GM23338 (cell line): ENCODE measurements around the gene TMEM140. TPM values are rescaled to one million over a fixed set of nuclear protein-coding genes. Genes with fewer than 3 reads are reported as not detected.

Experiments used
- ATAC-seq: fragments of 200-7000 bp; cut with Tn5 transposase; 3 replicates; pipeline ENCODE4 v1.9.1; 2020
- DNase-seq: peaks from one replicate; pipeline ENCODE4 v3.0.0-alpha.2; 2015; ENCODE audit warnings: low spot score
- H2AFZ ChIP-seq: fragments of 200-600 bp; sonication (generic); 2 replicates; pipeline ENCODE4 v1.8.0; 2016; ENCODE audit warnings: antibody characterized with exemption, mild to moderate bottlenecking, moderate library complexity
- H3F3A ChIP-seq: fragments of 200-600 bp; sonication (generic); replicated peaks from 2 replicates; pipeline ENCODE4 v1.8.0; 2017; ENCODE audit warnings: antibody characterized with exemption, mixed run types, low read depth
- H3K27ac ChIP-seq: fragments of 200-600 bp; sonication (generic); 2 replicates; pipeline ENCODE4 v1.6.1; 2016; ENCODE audit warnings: low read depth
- H3K27me3 ChIP-seq: fragments of 200-600 bp; sonication (generic); 2 replicates; pipeline ENCODE4 v1.8.0; 2016; ENCODE audit warnings: mild to moderate bottlenecking, mixed run types, moderate library complexity; ENCODE audit not compliant: insufficient read depth
- H3K36me3 ChIP-seq: fragments of 200-600 bp; sonication (generic); 2 replicates; pipeline ENCODE4 v1.8.0; 2016; ENCODE audit warnings: mild to moderate bottlenecking; ENCODE audit not compliant: insufficient read depth
- H3K4me1 ChIP-seq: fragments of 200-600 bp; sonication (generic); 2 replicates; pipeline ENCODE4 v1.8.0; 2016; ENCODE audit warnings: mild to moderate bottlenecking, moderate library complexity; ENCODE audit not compliant: insufficient read depth
- H3K4me2 ChIP-seq: fragments of 200-600 bp; sonication (generic); 2 replicates; pipeline ENCODE4 v1.7.1; 2017; ENCODE audit warnings: mixed run types
- H3K4me3 ChIP-seq: fragments of 200-600 bp; sonication (generic); 2 replicates; pipeline ENCODE4 v1.6.1; 2016; ENCODE audit warnings: mixed run types
- H3K79me2 ChIP-seq: fragments of 200-600 bp; sonication (generic); replicated peaks from 2 replicates; pipeline ENCODE4 v1.8.0; 2017; ENCODE audit warnings: mild to moderate bottlenecking; ENCODE audit not compliant: insufficient read depth
- H3K9me2 ChIP-seq: fragments of 200-600 bp; sonication (generic); 2 replicates; pipeline ENCODE4 v1.8.0; 2017; ENCODE audit not compliant: insufficient read depth
- H4K20me1 ChIP-seq: fragments of 200-600 bp; sonication (generic); replicated peaks from 2 replicates; pipeline ENCODE4 v1.8.0; 2017; ENCODE audit warnings: mild to moderate bottlenecking; ENCODE audit not compliant: insufficient read depth
- H3K27ac Mint-ChIP-seq: 2 replicates; pipeline ENCODE4 v1.8.0; 2020; ENCODE audit warnings: inconsistent platforms, mild to moderate bottlenecking, moderate library complexity, mixed read lengths
- H3K27me3 Mint-ChIP-seq: 3 replicates; pipeline ENCODE4 v1.8.0; 2022; ENCODE audit warnings: low read depth, mild to moderate bottlenecking, moderate library complexity, mixed read lengths, inconsistent platforms; ENCODE audit not compliant: insufficient read depth, poor library complexity
- H3K36me3 Mint-ChIP-seq: 3 replicates; pipeline ENCODE4 v1.8.0; 2021; ENCODE audit warnings: low read depth, mild to moderate bottlenecking, inconsistent platforms, moderate library complexity, mixed read lengths
- H3K4me1 Mint-ChIP-seq: 3 replicates; pipeline ENCODE4 v1.8.0; 2020; ENCODE audit warnings: mild to moderate bottlenecking, inconsistent platforms, mixed read lengths
- H3K4me3 Mint-ChIP-seq: 3 replicates; pipeline ENCODE4 v1.8.0; 2021; ENCODE audit warnings: moderate library complexity, mild to moderate bottlenecking, inconsistent platforms, mixed read lengths
- H3K9me3 Mint-ChIP-seq: 3 replicates; pipeline ENCODE4 v1.8.0; 2020; ENCODE audit warnings: moderate library complexity, mild to moderate bottlenecking, inconsistent platforms, mixed read lengths
- CREB1 ChIP-seq: fragments of 250-450 bp; sonication (Bioruptor Pico); IDR thresholded peaks from 2 replicates; pipeline ENCODE4 v1.5.0; 2020; ENCODE audit warnings: low read depth, mild to moderate bottlenecking, moderate library complexity
- ETS1 ChIP-seq: IDR thresholded peaks from 2 replicates; pipeline ENCODE4 v1.6.1; 2016; ENCODE audit warnings: antibody characterized with exemption
- EZH2 ChIP-seq: fragments of 200-600 bp; sonication (generic); IDR thresholded peaks from one replicate; pipeline ENCODE4 v1.8.0; 2017; ENCODE audit warnings: antibody characterized with exemption, mild to moderate bottlenecking, low read depth; ENCODE audit not compliant: unreplicated experiment
- EZH2phosphoT487 ChIP-seq: fragments of 200-600 bp; sonication (generic); IDR thresholded peaks from one replicate; pipeline ENCODE4 v1.8.1; 2018; ENCODE audit warnings: antibody characterized with exemption; ENCODE audit not compliant: unreplicated experiment
- JUNB ChIP-seq: IDR thresholded peaks from one replicate; pipeline ENCODE4 v1.6.1; 2016; ENCODE audit warnings: antibody characterized with exemption; ENCODE audit not compliant: unreplicated experiment
- NANOG ChIP-seq: IDR thresholded peaks from 2 replicates; pipeline ENCODE4 v1.6.1; 2016; ENCODE audit warnings: antibody characterized with exemption, borderline replicate concordance
- POLR2AphosphoS5 ChIP-seq: IDR thresholded peaks from 2 replicates; pipeline ENCODE4 v1.6.1; 2016; ENCODE audit warnings: antibody characterized with exemption, low read depth
- STAT1 ChIP-seq: IDR thresholded peaks from one replicate; pipeline ENCODE4 v1.6.1; 2016; ENCODE audit warnings: antibody characterized with exemption; ENCODE audit not compliant: unreplicated experiment
- ZNF114 ChIP-seq: fragments of 250-450 bp; sonication (Bioruptor Pico); IDR thresholded peaks from 2 replicates; pipeline ENCODE4 v1.5.0; 2020; ENCODE audit warnings: mild to moderate bottlenecking, moderate library complexity
- ZNF331 ChIP-seq: fragments of 250-450 bp; sonication (Bioruptor Pico); IDR thresholded peaks from 2 replicates; pipeline ENCODE4 v1.5.0; 2020; ENCODE audit warnings: low read depth, mild to moderate bottlenecking, moderate library complexity
- polyA plus RNA-seq: library from polyadenylated mRNA; unstranded; fragments of >200 nt; fragmentation: Nextera tagmentation; extraction: Ambion mirVana; gene quantifications from 2 replicates; pipeline ENCODE4 v1.2.1, GENCODE V29; 2016
- total RNA-seq: library from RNA; depleted of rRNA; stranded (reverse); fragments of >200 nt; shearing (Covaris generic); gene quantifications from 2 replicates; pipeline ENCODE4 v1.2.3, GENCODE V29; 2014
- TF ChIP-seq, protein P1 (sequence below): fragments of 250-450 bp; sonication (Bioruptor Pico); IDR thresholded peaks from 2 replicates; pipeline ENCODE4 v1.5.0; 2020; ENCODE audit warnings: mild to moderate bottlenecking, moderate library complexity
- TF ChIP-seq, protein P2 (sequence below), 2 experiments: fragments of 200-600 bp in 1 of 2; sonication (generic) in 1 of 2; conservative IDR thresholded peaks; 2 replicates each; pipeline versions ENCODE4 v1.5.1 to v1.6.1; 2016 to 2017; ENCODE audit warnings: antibody characterized with exemption in 2 of 2, low read depth in 2 of 2, mild to moderate bottlenecking in 2 of 2, moderate library complexity in 1 of 2
- TF ChIP-seq, protein P3 (sequence below): IDR thresholded peaks from one replicate; pipeline ENCODE4 v1.6.1; 2018; ENCODE audit warnings: antibody characterized with exemption; ENCODE audit not compliant: unreplicated experiment

Gene TMEM140
- total and polyA plus RNA-seq, 2 experiments from 2014 or later: 2.7 TPM; not detected in 1

GRCh38 chr7:135205850-135206249 lies 58.0 kb downstream of the TMEM140 start:
- Histone ChIP-seq H4K20me1 (no peaks in the 10 kb centered on the region), H3K27ac (no peak overlapping the region), H3F3A (no peaks in the 10 kb centered on the region), H3K4me2 (no peak overlapping the region), H3K27me3 (peaks cover 10% of the 10 kb centered on the region), H3K9me2 (no peaks in the 10 kb centered on the region), H3K36me3 (no peaks in the 10 kb centered on the region), H3K4me1 (peaks cover 6% of the 10 kb centered on the region), H2AFZ (no peak overlapping the region), H3K79me2 (no peaks in the 10 kb centered on the region), H3K4me3 (no peak overlapping the region)
- TF ChIP-seq POLR2AphosphoS5 (no peak), EZH2phosphoT487 (no peak), ZNF114 (CRISPR knock-in tag) (no peak), JUNB (no peak), NANOG (no peak), STAT1 (no peak), ZNF331 (CRISPR knock-in tag) (no peak), ETS1 (no peak), CREB1 (CRISPR knock-in tag) (no peak), EZH2 (no peak)
- TF ChIP-seq, protein P1, sequence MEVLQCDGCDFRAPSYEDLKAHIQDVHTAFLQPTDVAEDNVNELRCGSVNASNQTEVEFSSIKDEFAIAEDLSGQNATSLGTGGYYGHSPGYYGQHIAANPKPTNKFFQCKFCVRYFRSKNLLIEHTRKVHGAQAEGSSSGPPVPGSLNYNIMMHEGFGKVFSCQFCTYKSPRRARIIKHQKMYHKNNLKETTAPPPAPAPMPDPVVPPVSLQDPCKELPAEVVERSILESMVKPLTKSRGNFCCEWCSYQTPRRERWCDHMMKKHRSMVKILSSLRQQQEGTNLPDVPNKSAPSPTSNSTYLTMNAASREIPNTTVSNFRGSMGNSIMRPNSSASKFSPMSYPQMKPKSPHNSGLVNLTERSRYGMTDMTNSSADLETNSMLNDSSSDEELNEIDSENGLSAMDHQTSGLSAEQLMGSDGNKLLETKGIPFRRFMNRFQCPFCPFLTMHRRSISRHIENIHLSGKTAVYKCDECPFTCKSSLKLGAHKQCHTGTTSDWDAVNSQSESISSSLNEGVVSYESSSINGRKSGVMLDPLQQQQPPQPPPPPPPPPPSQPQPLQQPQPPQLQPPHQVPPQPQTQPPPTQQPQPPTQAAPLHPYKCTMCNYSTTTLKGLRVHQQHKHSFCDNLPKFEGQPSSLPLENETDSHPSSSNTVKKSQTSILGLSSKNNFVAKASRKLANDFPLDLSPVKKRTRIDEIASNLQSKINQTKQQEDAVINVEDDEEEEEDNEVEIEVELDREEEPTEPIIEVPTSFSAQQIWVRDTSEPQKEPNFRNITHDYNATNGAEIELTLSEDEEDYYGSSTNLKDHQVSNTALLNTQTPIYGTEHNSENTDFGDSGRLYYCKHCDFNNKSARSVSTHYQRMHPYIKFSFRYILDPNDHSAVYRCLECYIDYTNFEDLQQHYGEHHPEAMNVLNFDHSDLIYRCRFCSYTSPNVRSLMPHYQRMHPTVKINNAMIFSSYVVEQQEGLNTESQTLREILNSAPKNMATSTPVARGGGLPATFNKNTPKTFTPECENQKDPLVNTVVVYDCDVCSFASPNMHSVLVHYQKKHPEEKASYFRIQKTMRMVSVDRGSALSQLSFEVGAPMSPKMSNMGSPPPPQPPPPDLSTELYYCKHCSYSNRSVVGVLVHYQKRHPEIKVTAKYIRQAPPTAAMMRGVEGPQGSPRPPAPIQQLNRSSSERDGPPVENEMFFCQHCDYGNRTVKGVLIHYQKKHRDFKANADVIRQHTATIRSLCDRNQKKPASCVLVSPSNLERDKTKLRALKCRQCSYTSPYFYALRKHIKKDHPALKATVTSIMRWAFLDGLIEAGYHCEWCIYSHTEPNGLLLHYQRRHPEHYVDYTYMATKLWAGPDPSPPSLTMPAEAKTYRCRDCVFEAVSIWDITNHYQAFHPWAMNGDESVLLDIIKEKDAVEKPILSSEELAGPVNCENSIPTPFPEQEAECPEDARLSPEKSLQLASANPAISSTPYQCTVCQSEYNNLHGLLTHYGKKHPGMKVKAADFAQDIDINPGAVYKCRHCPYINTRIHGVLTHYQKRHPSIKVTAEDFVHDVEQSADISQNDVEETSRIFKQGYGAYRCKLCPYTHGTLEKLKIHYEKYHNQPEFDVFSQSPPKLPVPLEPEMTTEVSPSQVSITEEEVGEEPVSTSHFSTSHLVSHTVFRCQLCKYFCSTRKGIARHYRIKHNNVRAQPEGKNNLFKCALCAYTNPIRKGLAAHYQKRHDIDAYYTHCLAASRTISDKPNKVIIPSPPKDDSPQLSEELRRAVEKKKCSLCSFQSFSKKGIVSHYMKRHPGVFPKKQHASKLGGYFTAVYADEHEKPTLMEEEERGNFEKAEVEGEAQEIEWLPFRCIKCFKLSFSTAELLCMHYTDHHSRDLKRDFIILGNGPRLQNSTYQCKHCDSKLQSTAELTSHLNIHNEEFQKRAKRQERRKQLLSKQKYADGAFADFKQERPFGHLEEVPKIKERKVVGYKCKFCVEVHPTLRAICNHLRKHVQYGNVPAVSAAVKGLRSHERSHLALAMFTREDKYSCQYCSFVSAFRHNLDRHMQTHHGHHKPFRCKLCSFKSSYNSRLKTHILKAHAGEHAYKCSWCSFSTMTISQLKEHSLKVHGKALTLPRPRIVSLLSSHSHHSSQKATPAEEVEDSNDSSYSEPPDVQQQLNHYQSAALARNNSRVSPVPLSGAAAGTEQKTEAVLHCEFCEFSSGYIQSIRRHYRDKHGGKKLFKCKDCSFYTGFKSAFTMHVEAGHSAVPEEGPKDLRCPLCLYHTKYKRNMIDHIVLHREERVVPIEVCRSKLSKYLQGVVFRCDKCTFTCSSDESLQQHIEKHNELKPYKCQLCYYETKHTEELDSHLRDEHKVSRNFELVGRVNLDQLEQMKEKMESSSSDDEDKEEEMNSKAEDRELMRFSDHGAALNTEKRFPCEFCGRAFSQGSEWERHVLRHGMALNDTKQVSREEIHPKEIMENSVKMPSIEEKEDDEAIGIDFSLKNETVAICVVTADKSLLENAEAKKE (CRISPR knock-in tag): no peak
- TF ChIP-seq, protein P2, sequence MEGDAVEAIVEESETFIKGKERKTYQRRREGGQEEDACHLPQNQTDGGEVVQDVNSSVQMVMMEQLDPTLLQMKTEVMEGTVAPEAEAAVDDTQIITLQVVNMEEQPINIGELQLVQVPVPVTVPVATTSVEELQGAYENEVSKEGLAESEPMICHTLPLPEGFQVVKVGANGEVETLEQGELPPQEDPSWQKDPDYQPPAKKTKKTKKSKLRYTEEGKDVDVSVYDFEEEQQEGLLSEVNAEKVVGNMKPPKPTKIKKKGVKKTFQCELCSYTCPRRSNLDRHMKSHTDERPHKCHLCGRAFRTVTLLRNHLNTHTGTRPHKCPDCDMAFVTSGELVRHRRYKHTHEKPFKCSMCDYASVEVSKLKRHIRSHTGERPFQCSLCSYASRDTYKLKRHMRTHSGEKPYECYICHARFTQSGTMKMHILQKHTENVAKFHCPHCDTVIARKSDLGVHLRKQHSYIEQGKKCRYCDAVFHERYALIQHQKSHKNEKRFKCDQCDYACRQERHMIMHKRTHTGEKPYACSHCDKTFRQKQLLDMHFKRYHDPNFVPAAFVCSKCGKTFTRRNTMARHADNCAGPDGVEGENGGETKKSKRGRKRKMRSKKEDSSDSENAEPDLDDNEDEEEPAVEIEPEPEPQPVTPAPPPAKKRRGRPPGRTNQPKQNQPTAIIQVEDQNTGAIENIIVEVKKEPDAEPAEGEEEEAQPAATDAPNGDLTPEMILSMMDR (conservative IDR thresholded peaks at IDR 0.05; ENCODE audit: low read depth in 2 of 2): no peak
- TF ChIP-seq, protein P3, sequence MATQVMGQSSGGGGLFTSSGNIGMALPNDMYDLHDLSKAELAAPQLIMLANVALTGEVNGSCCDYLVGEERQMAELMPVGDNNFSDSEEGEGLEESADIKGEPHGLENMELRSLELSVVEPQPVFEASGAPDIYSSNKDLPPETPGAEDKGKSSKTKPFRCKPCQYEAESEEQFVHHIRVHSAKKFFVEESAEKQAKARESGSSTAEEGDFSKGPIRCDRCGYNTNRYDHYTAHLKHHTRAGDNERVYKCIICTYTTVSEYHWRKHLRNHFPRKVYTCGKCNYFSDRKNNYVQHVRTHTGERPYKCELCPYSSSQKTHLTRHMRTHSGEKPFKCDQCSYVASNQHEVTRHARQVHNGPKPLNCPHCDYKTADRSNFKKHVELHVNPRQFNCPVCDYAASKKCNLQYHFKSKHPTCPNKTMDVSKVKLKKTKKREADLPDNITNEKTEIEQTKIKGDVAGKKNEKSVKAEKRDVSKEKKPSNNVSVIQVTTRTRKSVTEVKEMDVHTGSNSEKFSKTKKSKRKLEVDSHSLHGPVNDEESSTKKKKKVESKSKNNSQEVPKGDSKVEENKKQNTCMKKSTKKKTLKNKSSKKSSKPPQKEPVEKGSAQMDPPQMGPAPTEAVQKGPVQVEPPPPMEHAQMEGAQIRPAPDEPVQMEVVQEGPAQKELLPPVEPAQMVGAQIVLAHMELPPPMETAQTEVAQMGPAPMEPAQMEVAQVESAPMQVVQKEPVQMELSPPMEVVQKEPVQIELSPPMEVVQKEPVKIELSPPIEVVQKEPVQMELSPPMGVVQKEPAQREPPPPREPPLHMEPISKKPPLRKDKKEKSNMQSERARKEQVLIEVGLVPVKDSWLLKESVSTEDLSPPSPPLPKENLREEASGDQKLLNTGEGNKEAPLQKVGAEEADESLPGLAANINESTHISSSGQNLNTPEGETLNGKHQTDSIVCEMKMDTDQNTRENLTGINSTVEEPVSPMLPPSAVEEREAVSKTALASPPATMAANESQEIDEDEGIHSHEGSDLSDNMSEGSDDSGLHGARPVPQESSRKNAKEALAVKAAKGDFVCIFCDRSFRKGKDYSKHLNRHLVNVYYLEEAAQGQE: no peak
- Mint-ChIP-seq H3K4me1 (peaks cover 7% of the 10 kb centered on the region; the same call in 2 of the 3 replicates), H3K4me3 (no peak overlapping the region), H3K27me3 (peaks cover 11% of the 10 kb centered on the region), H3K36me3 (peaks cover 5% of the 10 kb centered on the region; the same call in 2 of the 3 replicates), H3K27ac (no peak overlapping the region), H3K9me3 (no peaks in the 10 kb centered on the region)
- DNase-seq: no peak
- no peak for ATAC-seq
